Neural crest cell (in vitro differentiated cells): ENCODE measurements around the gene COL19A1. TPM values are rescaled to one million over a fixed set of nuclear protein-coding genes. Genes with fewer than 3 reads are reported as not detected.

Experiments used
- DNase-seq: peaks from one replicate; pipeline ENCODE4 v3.0.0; 2021; ENCODE audit warnings: low read depth, mixed read lengths, low spot score
- H3K27ac Mint-ChIP-seq: one replicate; pipeline ENCODE4 v1.8.0; 2021; ENCODE audit warnings: mild to moderate bottlenecking, mixed read lengths; ENCODE audit not compliant: unreplicated experiment
- H3K27me3 Mint-ChIP-seq: 2 replicates; pipeline ENCODE4 v1.8.0; 2021; ENCODE audit warnings: low read depth, mild to moderate bottlenecking, mixed read lengths
- H3K36me3 Mint-ChIP-seq: 2 replicates; pipeline ENCODE4 v1.8.0; 2021; ENCODE audit warnings: low read depth, mild to moderate bottlenecking, mixed read lengths
- H3K4me1 Mint-ChIP-seq: 2 replicates; pipeline ENCODE4 v1.8.0; 2021; ENCODE audit warnings: mixed read lengths
- H3K4me3 Mint-ChIP-seq: one replicate; pipeline ENCODE4 v1.8.0; 2021; ENCODE audit warnings: mild to moderate bottlenecking, mixed read lengths
- H3K9me3 Mint-ChIP-seq: 2 replicates; pipeline ENCODE4 v1.8.0; 2021; ENCODE audit warnings: mixed read lengths
- CTCF ChIP-seq: fragments of 200-600 bp; sonication (generic); conservative IDR thresholded peaks from 2 replicates; pipeline ENCODE4 v1.5.0; 2021; ENCODE audit warnings: antibody characterized with exemption, mild to moderate bottlenecking
- total RNA-seq: library from RNA; stranded (reverse); gene quantifications from 2 replicates; pipeline ENCODE4 v1.2.1, GENCODE V29; 2021

Gene COL19A1
- total RNA-seq, 1 donor from 2014 or later: 0.09 TPM

GRCh38 chr6:70051197-70052124, 185.1 kb downstream of the COL19A1 start:
- H3K36me3 Mint-ChIP-seq: no peaks in the 10 kb centered on the region
- no peak overlapping the region for H3K27ac Mint-ChIP-seq
- no peaks in the 10 kb centered on the region for H3K9me3 Mint-ChIP-seq
- no peaks in the 10 kb centered on the region for H3K4me1 Mint-ChIP-seq
- H3K4me3 Mint-ChIP-seq: no peak overlapping the region
- H3K27me3 Mint-ChIP-seq: no peaks in the 10 kb centered on the region
- no peak for TF ChIP-seq CTCF
- DNase-seq: no peak

DNA sequence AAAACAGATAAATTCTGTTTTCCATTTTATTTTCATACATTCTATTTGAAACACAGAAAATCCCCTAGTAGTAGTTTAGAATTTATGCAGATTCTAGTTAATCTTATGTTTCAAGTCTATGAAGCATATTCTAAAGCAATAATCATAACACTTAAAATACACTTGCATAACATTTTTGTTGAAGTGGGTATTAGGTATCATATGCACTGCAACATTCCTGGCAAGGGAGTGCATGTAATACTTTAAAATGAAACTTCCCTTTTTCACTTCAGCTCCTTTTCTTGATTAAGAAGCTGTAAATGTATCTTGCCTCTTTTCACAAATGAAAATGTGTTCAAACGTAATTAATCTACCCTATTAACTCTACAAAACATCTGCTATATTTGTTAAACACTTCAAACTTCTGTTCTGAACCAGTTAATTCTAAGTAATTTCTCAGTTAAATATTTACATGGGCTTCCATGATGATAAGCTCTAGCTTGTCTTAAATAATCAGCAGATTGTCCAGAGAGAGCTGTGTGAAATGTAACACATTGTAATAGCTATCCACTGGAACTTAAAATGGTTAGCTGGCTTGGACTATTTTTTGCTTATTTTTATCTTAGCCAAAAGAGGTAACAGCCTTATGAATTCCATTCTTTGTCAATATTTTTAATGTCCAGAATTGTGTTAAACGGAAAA, 192.8 kb downstream of the COL19A1 start:
- no peak for DNase-seq
- H3K9me3 Mint-ChIP-seq: no peaks in the 10 kb centered on the region
- no peaks in the 10 kb centered on the region for H3K36me3 Mint-ChIP-seq
- no peak overlapping the region for H3K4me3 Mint-ChIP-seq
- H3K27ac Mint-ChIP-seq: no peak overlapping the region
- H3K4me1 Mint-ChIP-seq: no peaks in the 10 kb centered on the region
- TF ChIP-seq CTCF: no peak
- H3K27me3 Mint-ChIP-seq: no peaks in the 10 kb centered on the region

DNA sequence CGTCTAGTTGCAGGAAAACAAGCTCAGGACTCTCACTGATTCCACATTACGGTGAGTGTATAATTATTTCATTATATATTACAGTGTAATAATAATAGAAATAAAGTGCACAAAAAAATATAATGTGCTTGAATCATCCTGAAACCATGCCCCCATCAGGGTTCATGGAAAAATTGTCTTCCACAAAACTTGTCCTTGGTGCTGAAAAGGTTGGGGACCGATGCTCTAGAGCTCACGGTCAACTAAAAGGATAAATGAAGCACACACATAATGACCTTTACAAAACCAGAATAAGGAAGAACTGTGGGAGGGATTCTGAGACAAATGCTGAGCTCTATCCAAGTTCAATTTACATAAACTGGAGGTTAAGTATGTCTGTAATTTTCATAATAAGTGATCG, 194.3 kb downstream of the COL19A1 start:
- Mint-ChIP-seq H3K9me3 (no peaks in the 10 kb centered on the region), H3K36me3 (no peaks in the 10 kb centered on the region)

DNA sequence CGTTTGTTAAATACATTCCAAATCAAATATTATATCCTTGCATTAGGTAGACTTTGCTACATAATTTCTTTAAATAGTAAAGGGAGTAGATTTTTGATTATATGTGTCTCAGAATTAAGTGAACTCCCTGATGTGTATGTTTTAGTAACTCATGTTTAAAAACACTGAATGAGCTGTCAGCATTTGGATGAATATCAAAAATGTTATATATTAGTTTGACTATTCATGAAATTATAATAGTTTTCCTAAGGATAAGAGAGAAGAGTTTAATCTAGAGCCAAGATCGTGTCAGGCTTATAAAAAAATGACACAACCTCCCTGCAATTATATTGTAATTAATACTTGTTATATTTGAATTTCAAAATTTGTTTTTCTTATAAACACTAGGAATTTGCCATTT, 195.2 kb downstream of the COL19A1 start:
- DNase-seq: no peak
- Mint-ChIP-seq H3K4me1 (no peaks in the 10 kb centered on the region), H3K9me3 (no peaks in the 10 kb centered on the region), H3K27ac (no peak overlapping the region), H3K27me3 (no peaks in the 10 kb centered on the region), H3K36me3 (no peaks in the 10 kb centered on the region), H3K4me3 (no peak overlapping the region)
- TF ChIP-seq CTCF: no peak

More for the DNA sequence above, 194.3 kb downstream of the COL19A1 start:
- DNase-seq: no peak
- Mint-ChIP-seq H3K4me1 (no peaks in the 10 kb centered on the region), H3K27me3 (no peaks in the 10 kb centered on the region), H3K27ac (no peak overlapping the region), H3K4me3 (no peak overlapping the region)
- TF ChIP-seq CTCF: no peak

- no peaks in the 10 kb centered on the region for H3K27me3 Mint-ChIP-seq
- H3K9me3 Mint-ChIP-seq: no peaks in the 10 kb centered on the region
- TF ChIP-seq CTCF: no peak
- DNase-seq: no peak
- no peaks in the 10 kb centered on the region for H3K4me1 Mint-ChIP-seq
- no peak overlapping the region for H3K4me3 Mint-ChIP-seq
- no peak overlapping the region for H3K27ac Mint-ChIP-seq
- H3K36me3 Mint-ChIP-seq: no peaks in the 10 kb centered on the region
These were observed 195.7 kb downstream of the COL19A1 start for GRCh38 chr6:70062010-70062409.
